ENCODE measurements around the gene OSM.
A peak's percentile ranks its signal among the peaks of the same experiment; 100 is the strongest.

OSM gene

GRCh38 chr22:30288419-30289140 is 21.9 kb upstream of the OSM start:
- no peaks in the 10 kb centered on the region for H4K20me1 ChIP-seq (ENCODE audit: insufficient read depth, low read length)
- peak overlapping the region; percentile 75 for H3K4me2 ChIP-seq (ENCODE audit: low read length)
- peak overlapping the region; percentile 59 for H3K9ac ChIP-seq (ENCODE audit: low read length)
- no peak overlapping the region for H3K27ac ChIP-seq (ENCODE audit: low read depth, low read length, poor library complexity, severe bottlenecking)
- peak overlapping the region; percentile 66 for H3K4me3 ChIP-seq (ENCODE audit: low read depth, low read length, poor library complexity, severe bottlenecking)
- H3K9me3 ChIP-seq (ENCODE audit: low read length), result no peaks in the 10 kb centered on the region
- no peaks in the 10 kb centered on the region for H3K27me3 ChIP-seq (ENCODE audit: insufficient read depth, low read length)
- H3K36me3 ChIP-seq (ENCODE audit: insufficient read depth, low read length), result peaks cover 6% of the 10 kb centered on the region; the same call in 1 of the 2 replicates
- no peak overlapping the region for H2AFZ ChIP-seq (ENCODE audit: low read length)
- TF ChIP-seq EZH2 (IDR thresholded peaks at IDR 0.05; ENCODE audit: borderline replicate concordance, low read length) (no peak), CTCF (IDR thresholded peaks at IDR 0.05; ENCODE audit: low read length) (no peak)
- H3K9me2 ChIP-seq (ENCODE audit: low read depth, low read length), result no peaks in the 10 kb centered on the region
- H3K79me2 ChIP-seq (ENCODE audit: insufficient read depth, low read length), result no peaks in the 10 kb centered on the region
- H3K4me1 ChIP-seq (ENCODE audit: insufficient read depth, low read length, severe bottlenecking), result peaks cover 18% of the 10 kb centered on the region
- no peaks in the 10 kb centered on the region for H3F3A ChIP-seq (ENCODE audit: insufficient read depth, low read length)

GRCh38 chr22:30287648-30288418 is 21.2 kb upstream of the OSM start:
- peaks cover 18% of the 10 kb centered on the region for H3K4me1 ChIP-seq (ENCODE audit: insufficient read depth, low read length, severe bottlenecking)
- H2AFZ ChIP-seq (ENCODE audit: low read length), result no peak overlapping the region
- H3K36me3 ChIP-seq (ENCODE audit: insufficient read depth, low read length), result peaks cover 6% of the 10 kb centered on the region; the same call in 1 of the 2 replicates
- no peak overlapping the region for H3K9ac ChIP-seq (ENCODE audit: low read length)
- H3K79me2 ChIP-seq (ENCODE audit: insufficient read depth, low read length), result no peaks in the 10 kb centered on the region
- no peaks in the 10 kb centered on the region for H3K27me3 ChIP-seq (ENCODE audit: insufficient read depth, low read length)
- H3F3A ChIP-seq (ENCODE audit: insufficient read depth, low read length), result no peaks in the 10 kb centered on the region
- H3K4me3 ChIP-seq (ENCODE audit: low read depth, low read length, poor library complexity, severe bottlenecking), result no peak overlapping the region
- H3K9me3 ChIP-seq (ENCODE audit: low read length), result no peaks in the 10 kb centered on the region
- no peak overlapping the region for H3K27ac ChIP-seq (ENCODE audit: low read depth, low read length, poor library complexity, severe bottlenecking)
- TF ChIP-seq EZH2 (IDR thresholded peaks at IDR 0.05; ENCODE audit: borderline replicate concordance, low read length) (no peak), CTCF (IDR thresholded peaks at IDR 0.05; ENCODE audit: low read length) (peak; percentile 95)
- H4K20me1 ChIP-seq (ENCODE audit: insufficient read depth, low read length), result no peaks in the 10 kb centered on the region
- H3K9me2 ChIP-seq (ENCODE audit: low read depth, low read length), result no peaks in the 10 kb centered on the region
- no peak overlapping the region; the same call in 1 of the 2 replicates for H3K4me2 ChIP-seq (ENCODE audit: low read length)

- H4K20me1 ChIP-seq (ENCODE audit: insufficient read depth, low read length), result no peaks in the 10 kb centered on the region
- no peak overlapping the region for H3K27ac ChIP-seq (ENCODE audit: low read depth, low read length, poor library complexity, severe bottlenecking)
These were observed 20.4 kb upstream of the OSM start for GRCh38 chr22:30286813-30287647.

More at GRCh38 chr22:30286813-30287647, 20.4 kb upstream of the OSM start:
- Histone ChIP-seq H2AFZ (ENCODE audit: low read length) (no peak overlapping the region), H3K4me2 (ENCODE audit: low read length) (no peak overlapping the region), H3K4me1 (ENCODE audit: insufficient read depth, low read length, severe bottlenecking) (peaks cover 18% of the 10 kb centered on the region), H3K9ac (ENCODE audit: low read length) (no peak overlapping the region), H3F3A (ENCODE audit: insufficient read depth, low read length) (no peaks in the 10 kb centered on the region), H3K9me2 (ENCODE audit: low read depth, low read length) (no peaks in the 10 kb centered on the region), H3K27me3 (ENCODE audit: insufficient read depth, low read length) (no peaks in the 10 kb centered on the region), H3K9me3 (ENCODE audit: low read length) (no peaks in the 10 kb centered on the region), H3K36me3 (ENCODE audit: insufficient read depth, low read length) (no peaks in the 10 kb centered on the region), H3K4me3 (ENCODE audit: low read depth, low read length, poor library complexity, severe bottlenecking) (no peak overlapping the region), H3K79me2 (ENCODE audit: insufficient read depth, low read length) (no peaks in the 10 kb centered on the region)
- peak; percentile 80 for TF ChIP-seq CTCF (IDR thresholded peaks at IDR 0.05; ENCODE audit: low read length)
- no peak for TF ChIP-seq EZH2 (IDR thresholded peaks at IDR 0.05; ENCODE audit: borderline replicate concordance, low read length)
